ENCODE results near the gene HNF1B.
"Not testable (repeated sequence)": the region's sequence is repeated elsewhere in the genome, so short reads cannot be mapped to it uniquely, and the experiment has no call there.

The HNF1B gene

DNA sequence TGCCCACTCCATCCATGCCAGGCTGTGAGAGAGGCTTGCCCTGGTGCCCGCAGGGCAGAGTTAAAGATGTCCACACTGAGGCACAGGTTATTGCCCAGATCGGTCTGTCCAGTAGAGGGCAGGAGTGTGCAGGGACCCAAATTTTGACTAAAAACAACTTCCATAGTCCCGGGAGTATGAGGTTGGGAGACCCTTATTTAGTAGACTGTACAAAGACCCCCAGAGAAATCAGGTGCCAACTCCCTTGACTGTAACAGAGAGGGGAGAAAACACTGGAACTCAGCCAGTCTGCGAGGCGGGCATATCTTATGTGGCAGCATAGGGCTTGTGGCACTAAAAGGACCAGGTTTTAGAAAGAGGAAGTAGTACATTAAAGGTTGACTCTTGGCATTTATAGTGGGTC lies 43.4 kb downstream of the HNF1B start:
- DNase-seq (ENCODE audit: low spot score): no peak

GRCh38 chr17:37700881-37701280 lies 44.0 kb downstream of the HNF1B start:
- no peak for DNase-seq (ENCODE audit: low spot score)

GRCh38 chr17:37699285-37699973 lies 45.4 kb downstream of the HNF1B start:
- DNase-seq (ENCODE audit: low spot score): no peak

DNA sequence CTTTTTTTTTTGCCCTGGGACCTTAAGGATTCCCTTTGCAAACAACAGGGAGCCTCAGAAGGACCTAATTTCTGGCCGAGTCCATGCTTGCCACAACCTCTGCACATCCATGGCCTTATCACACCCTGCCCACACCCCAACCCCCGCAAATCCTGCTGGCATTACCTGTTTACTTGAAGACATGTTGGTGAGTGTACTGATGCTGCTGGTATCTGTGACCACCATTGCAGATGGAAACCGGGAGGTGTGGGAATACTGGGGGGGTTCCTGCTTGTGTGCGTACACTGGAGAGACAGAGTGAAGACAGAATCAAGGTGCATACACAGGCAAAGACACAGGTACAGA lies 46.0 kb downstream of the HNF1B start:
- no peak for DNase-seq (ENCODE audit: low spot score)

DNA sequence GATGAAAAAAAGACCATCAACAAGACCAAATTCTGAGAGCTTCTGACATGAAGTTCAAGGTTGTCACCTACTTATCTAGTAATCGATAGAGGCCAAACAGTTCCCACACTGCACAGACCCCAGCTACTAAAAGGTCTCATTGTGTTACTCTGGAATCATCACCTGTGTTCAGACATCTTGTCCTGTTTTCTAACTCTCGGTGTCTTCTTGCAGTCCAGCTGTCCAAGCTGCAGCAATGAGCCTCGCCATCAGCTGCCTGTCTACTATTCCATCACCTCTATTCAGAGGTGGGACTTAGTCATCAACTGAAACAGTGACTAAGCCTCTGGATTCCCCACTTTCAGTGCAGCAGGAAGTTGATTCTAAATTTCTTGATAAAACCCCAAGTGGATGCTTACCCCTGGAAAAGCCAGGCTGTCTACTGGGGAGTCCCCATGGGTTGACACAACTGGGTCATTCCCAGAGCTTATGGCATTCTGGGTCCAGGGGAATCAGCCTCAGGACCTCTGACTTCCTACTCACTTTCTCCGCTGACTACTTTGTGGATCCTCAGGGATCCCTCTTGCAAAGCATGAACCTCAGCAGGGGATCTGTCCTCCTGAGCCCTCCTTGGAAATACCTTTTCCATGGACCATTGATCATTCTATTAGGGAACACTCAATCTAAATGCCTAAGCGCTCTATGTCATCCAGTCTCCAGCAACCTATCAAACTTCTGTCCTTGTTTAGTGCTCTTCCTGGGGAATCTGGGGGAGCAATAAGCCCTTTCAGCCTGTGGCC lies 46.5 kb downstream of the HNF1B start:
- DNase-seq (ENCODE audit: low spot score): no peak

DNA sequence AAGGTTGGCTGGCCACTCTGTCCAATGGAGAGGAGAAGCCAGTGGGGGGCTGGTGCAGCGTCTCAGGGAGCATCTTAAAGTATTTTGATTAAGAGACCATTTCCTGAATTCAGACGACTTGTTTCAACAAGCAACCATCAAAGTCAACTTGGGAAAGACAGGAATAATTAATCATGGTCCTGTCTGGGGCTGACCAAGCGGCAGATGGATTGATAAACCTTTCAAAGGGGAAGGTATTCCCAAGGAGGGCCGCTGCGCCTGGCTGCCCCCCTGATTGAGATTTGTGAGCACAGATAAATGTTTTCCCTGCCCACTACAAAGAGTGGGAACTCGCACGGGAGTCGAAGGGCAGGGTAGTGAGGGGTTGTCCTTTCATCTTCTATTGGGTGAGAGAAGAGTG lies 47.5 kb downstream of the HNF1B start:
- DNase-seq (ENCODE audit: low spot score): no peak

- no peak for DNase-seq (ENCODE audit: low spot score)
Observed at GRCh38 chr17:37696366-37696765, 48.5 kb downstream of the HNF1B start.

- no peak for DNase-seq (ENCODE audit: low spot score)
Observed at GRCh38 chr17:37695726-37696125, 49.1 kb downstream of the HNF1B start.

DNA sequence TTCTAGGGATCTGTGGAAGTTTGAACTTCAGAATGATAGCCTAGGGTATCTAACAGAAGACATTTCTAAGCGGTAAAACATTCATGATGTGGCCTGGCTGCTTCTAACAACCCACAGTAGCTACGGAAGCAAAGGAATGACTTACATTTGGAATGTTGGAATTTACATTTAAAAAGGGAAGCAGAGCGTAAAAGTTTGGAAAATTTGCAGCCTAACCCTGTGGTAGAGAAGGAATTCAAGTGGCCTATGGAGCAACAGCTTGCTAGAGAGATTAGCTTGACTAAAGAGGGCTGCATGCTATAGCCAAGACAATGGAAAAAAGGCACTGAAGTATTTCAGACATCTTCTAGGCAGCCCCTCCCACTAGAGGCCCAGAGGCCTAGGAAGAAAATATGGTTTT lies 50.1 kb downstream of the HNF1B start:
- DNase-seq (ENCODE audit: low spot score): no peak

GRCh38 chr17:37693328-37693727 lies 51.5 kb downstream of the HNF1B start:
- no peak for DNase-seq (ENCODE audit: low spot score)

- DNase-seq (ENCODE audit: low spot score): no peak
Observed at GRCh38 chr17:37691807-37692206, 53.1 kb downstream of the HNF1B start.

DNA sequence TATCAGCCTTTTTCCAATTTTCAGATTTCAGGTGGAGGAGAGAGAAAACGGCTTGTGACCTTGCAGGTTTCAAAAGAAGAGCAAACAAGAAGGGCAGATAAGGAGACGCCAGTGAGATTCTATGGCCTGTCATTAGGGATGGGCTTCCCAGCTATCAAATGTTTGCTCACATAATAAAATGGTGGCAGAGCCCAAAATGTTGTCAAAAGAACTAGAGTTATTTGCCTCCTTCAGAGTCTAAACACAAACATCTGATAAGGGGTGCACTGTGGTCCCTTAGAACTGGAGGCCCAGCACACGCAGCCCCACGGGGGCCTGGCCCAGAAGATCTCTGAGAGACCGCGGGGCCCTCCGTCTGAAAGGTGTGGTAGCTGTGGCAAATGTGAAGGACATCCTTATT lies 55.5 kb downstream of the HNF1B start:
- DNase-seq (ENCODE audit: low spot score): no peak

DNA sequence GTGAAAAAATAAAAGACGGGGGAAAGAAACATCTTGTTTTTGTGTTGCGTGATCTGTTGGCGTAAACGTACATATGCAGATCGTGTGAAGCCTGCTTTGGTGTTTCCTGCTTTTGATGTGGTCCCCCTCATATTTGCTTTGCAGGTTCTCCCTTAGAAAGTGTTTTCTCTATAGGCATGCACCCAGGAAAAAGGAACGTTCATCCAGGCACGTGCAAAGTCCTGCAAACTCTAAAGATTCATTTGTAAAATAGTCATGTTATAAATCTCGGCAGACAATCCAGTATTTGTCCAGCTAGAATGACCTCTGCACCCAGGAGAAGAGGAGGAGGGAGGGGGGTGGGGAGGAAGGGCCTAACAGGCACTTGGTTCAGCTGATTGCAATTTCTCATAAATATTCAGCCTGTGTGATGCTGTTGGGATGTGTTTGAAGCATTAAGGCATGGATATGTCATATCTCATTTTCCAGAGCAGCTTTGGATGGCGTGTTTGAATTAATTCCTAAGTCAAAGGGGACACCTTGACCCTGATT lies 61.3 kb downstream of the HNF1B start:
- no peak for DNase-seq (ENCODE audit: low spot score)

- no peak for DNase-seq (ENCODE audit: low spot score)
Observed at GRCh38 chr17:37682007-37682406, 62.9 kb downstream of the HNF1B start.

DNA sequence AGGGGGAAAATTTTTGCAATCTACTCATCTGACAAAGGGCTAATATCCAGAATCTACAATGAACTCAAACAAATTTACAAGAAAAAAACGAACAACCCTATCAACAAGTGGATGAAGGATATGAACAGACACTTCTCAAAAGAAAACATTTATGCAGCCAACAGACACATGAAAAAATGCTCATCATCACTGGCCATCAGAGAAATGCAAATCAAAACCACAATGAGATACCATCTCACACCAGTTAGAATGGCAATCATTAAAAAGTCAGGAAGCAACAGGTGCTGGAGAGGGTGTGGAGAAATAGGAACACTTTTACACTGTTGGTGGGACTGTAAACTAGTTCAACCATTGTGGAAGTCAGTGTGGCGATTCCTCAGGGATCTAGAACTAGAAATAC lies 64.9 kb downstream of the HNF1B start:
- DNase-seq (ENCODE audit: low spot score): not testable (repeated sequence)

DNA sequence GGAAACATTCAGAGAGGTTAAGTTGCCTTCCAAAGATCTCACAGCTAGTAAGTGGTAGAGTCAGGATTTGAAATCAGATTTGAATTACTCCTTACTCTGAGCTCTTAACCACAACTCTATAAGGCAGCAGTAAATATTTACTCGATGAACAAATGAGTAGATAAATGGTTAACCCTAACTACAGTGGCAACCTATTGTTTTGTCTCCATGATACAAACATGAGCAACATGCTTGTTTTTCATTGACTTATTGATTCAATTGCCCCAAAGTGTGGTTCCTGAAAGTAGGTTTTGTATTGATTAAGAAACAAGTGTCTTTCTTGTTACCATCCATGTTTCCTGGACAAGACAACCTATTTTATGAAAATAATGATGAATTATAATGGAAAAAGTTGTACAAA lies 66.8 kb downstream of the HNF1B start:
- no peak for DNase-seq (ENCODE audit: low spot score)

DNA sequence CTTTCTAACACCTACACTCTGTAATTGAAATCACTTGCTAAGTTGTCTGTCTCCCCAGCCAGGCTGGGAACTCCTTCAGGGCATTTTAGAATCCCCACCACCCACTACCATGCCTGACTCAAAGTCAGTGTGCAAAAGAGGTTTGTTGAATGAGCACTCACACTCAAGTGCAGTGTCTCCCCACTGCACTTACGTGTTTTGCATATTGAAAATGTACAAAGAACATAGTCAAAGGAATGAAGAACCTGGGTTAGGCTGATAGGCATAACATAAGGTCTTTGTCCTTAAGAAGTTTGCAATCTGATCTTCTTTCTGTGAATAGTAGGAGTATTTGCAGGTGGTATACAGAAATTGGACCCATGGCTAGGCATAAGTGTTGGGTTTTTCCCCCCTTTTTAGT lies 67.8 kb downstream of the HNF1B start:
- no peak for DNase-seq (ENCODE audit: low spot score)

DNA sequence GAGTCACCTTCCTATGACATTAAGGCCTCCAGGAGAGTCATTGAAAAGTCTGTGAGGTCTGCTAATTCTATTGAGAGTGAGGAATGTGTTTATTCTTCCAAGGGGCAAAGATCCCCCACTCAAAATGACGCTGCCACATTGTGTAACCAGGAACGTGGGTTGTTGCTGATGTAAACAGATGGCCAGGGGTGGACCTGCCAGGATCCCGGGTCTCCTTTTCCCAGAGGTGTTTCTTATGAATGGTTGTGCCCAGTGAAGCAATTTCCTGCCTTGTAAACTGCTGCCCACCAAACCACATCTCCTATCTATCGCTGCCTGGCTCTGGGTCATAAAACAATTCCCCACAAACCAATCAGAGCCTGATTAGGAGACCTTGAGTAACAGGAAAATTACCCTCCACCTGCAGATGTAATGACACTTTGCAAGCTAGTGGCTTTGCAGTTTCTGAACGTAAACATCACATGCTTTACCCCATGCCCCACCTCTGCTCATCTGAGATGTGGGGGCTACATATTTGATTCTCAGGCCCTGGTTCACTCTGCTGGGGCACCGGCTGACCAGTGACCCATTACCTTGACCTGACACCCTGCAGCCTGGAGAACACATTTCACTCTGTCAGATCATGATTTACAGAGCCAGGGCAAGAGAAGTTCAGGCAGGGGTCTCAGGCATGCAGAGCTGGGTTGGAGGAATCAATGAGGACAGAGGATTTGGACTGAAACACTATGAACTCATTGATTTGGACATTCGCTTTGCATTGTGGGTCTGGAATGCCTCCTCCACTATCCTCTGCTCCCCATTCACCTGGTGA lies 68.5 kb downstream of the HNF1B start:
- no peak for DNase-seq (ENCODE audit: low spot score)

GRCh38 chr17:37674511-37674910 lies 70.3 kb downstream of the HNF1B start:
- no peak for DNase-seq (ENCODE audit: low spot score)

DNA sequence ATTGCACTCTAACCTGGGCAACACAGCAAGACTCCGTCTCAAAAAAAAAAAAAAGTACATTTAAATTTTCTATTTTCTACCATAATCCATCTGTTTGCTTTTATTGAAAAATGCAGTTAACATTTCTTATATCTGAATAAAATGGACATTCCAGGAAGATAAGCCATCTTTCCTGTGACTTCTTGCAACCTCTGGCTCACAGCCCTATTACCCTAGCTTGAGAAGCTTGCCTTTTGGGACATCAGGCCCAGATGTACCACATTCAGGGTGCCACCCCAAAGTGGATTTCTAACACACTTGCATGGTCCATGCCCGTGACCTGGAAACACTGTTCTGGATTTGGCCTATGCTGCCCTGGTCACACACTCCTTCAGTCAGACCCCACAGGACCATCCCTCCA lies 71.5 kb downstream of the HNF1B start:
- no peak for DNase-seq (ENCODE audit: low spot score)

- no peak for DNase-seq (ENCODE audit: low spot score)
Observed at GRCh38 chr17:37672548-37673078, 72.2 kb downstream of the HNF1B start.

DNA sequence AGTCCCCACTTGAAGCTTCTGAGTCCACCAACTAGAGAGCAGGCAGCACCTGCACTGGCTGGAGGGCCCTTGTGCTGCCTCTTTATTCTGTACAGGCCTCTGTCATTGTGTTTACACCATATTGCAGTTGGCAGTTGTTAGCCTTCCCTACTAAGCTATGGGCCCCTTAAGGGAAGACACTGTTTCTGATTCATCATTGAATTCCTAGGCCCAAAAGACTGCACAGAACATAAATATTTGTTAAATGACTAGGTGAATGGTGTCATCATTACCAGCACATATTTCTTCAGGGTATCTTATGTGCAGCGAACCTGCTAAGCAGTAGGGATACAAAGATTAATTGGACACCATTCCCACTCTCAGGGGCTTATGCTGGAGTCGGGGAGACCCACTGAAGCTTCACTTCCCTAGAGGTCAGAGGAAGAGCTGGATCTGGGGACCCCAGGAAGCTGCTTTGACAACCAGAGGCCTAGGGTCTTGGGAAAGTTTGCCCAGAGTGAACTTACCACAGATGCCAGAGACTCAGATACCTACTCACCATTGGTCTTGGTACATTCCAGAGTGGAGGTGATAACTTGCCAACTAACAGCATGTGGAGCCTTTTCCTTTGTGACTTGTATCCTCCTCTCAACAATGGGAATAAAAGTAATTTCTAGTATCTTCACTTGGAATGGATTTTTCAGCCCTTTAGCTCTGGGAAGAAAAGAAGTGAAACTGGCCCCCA lies 72.9 kb downstream of the HNF1B start:
- DNase-seq (ENCODE audit: low spot score): no peak

Data from putamen (tissue), 1 donor.